HepG2 (cell line): ENCODE results near the gene DDX1. TPM values are rescaled to one million over a fixed set of nuclear protein-coding genes. Genes with fewer than 3 reads are reported as not detected.

ENCODE experiments used
- ATAC-seq: fragments of 200-7000 bp; cut with Tn5 transposase; 3 replicates; pipeline ENCODE4 v1.9.1; 2020; ENCODE audit warnings: mild to moderate bottlenecking, moderate library complexity
- BruUV-seq: library from RNA; stranded (reverse); fragments of 400-500 nt; replicated peaks from 2 replicates; lab custom pipeline; 2021; lab: Mats Ljungman, UMichigan
- CTCF ChIA-PET: fragments of 300-600 bp; formaldehyde crosslinking; extraction: SDS; loops from one replicate; lab custom pipeline; 2021; ENCODE audit warnings: low total read pairs, inconsistent platforms, low intra/inter-chr PET ratio; lab: Yijun Ruan, JAX
- POLR2A ChIA-PET: fragments of 350-600 bp; sonication (Branson Sonifier 250); formaldehyde crosslinking; loops from one replicate; lab custom pipeline; 2020; ENCODE audit warnings: antibody characterized with exemption, inconsistent platforms; lab: Yijun Ruan, JAX
- DNase-seq: peaks from one replicate; pipeline ENCODE4 v3.0.0-alpha.2; 2015; ENCODE audit warnings: low spot score
- FAIRE-seq: peaks from 3 replicates; lab custom pipeline; 2011; peaks lifted over from hg19 to GRCh38; lab: Jason Lieb, UNC
- H2AFZ ChIP-seq: one replicate; pipeline ENCODE4 v1.6.1; 2011; ENCODE audit warnings: low read length, inconsistent platforms
- H3K27ac ChIP-seq: fragments of 300-600 bp; 3 replicates; pipeline ENCODE4 v1.8.0; 2011; ENCODE audit warnings: mixed run types, mild to moderate bottlenecking, mixed read lengths, low read length, inconsistent platforms; ENCODE audit not compliant: insufficient read depth; ENCODE audit errors: extremely low read length
- H3K27me3 ChIP-seq, 2 experiments: fragments of 200-600 bp in 1 of 2; 2 replicates in 1 of 2; 3 replicates in 1 of 2; pipeline versions ENCODE4 v1.6.0 to v1.8.0; 2011; ENCODE audit warnings: low read length in 2 of 2, mild to moderate bottlenecking in 2 of 2, moderate library complexity in 2 of 2, inconsistent platforms in 1 of 2; ENCODE audit not compliant: insufficient read depth in 2 of 2, control insufficient read depth in 1 of 2
- H3K36me3 ChIP-seq, 2 experiments: fragments of 200-600 bp in 1 of 2; replicated peaks in 1 of 2; 2 replicates in 1 of 2; 3 replicates in 1 of 2; pipeline versions ENCODE4 v1.5.1 to v1.8.0; 2011; ENCODE audit warnings: low read length in 2 of 2, inconsistent platforms in 1 of 2; ENCODE audit not compliant: insufficient read depth in 2 of 2, control insufficient read depth in 1 of 2
- H3K4me1 ChIP-seq: 2 replicates; pipeline ENCODE4 v1.5.1; 2012; ENCODE audit warnings: low read length, inconsistent platforms; ENCODE audit not compliant: insufficient read depth
- H3K4me2 ChIP-seq: 2 replicates; pipeline ENCODE4 v1.6.0; 2011; ENCODE audit warnings: low read depth, low read length, inconsistent platforms
- H3K4me3 ChIP-seq, 3 experiments: fragments of 200-600 bp in 1 of 3; sonication (generic), shearing (Covaris generic) in 1 of 3; replicated peaks in 1 of 3; 2 replicates each; pipeline ENCODE4 v1.5.1; 2011 to 2016; ENCODE audit warnings: low read length in 3 of 3, inconsistent platforms in 2 of 3, low read depth in 2 of 3, mild to moderate bottlenecking in 2 of 3, control low read depth in 1 of 3, mixed read lengths in 1 of 3; ENCODE audit not compliant: insufficient read depth in 1 of 3
- H3K79me2 ChIP-seq: one replicate; pipeline ENCODE4 v1.6.1; 2011; ENCODE audit warnings: low read length, inconsistent platforms; ENCODE audit not compliant: insufficient read depth
- H3K9ac ChIP-seq: 2 replicates; pipeline ENCODE4 v1.6.0; 2011; ENCODE audit warnings: mild to moderate bottlenecking, low read depth, low read length, inconsistent platforms; ENCODE audit not compliant: insufficient read depth
- H3K9me3 ChIP-seq: 2 replicates; pipeline ENCODE4 v1.5.1; 2012; ENCODE audit warnings: mild to moderate bottlenecking, low read length
- H4K20me1 ChIP-seq: 2 replicates; pipeline ENCODE4 v1.6.0; 2011; ENCODE audit warnings: inconsistent platforms, mild to moderate bottlenecking, low read length, moderate library complexity; ENCODE audit not compliant: insufficient read depth
- EED ChIP-seq: sonication (generic); formaldehyde crosslinking; IDR thresholded peaks from 2 replicates; pipeline ENCODE4 v1.5.0; 2020; ENCODE audit warnings: mild to moderate bottlenecking, missing genetic modification reagents
- GATAD2A ChIP-seq: IDR thresholded peaks from 2 replicates; pipeline ENCODE4 v1.6.1; 2016
- JUNB ChIP-seq: sonication (generic); formaldehyde crosslinking; IDR thresholded peaks from 2 replicates; pipeline ENCODE4 v1.8.0; 2022; ENCODE audit warnings: missing genetic modification reagents, mild to moderate bottlenecking, borderline replicate concordance
- KAT7 ChIP-seq: IDR thresholded peaks from 2 replicates; pipeline ENCODE4 v1.6.1; 2018; ENCODE audit warnings: borderline replicate concordance, missing compliant biosample characterization
- KDM1A ChIP-seq: IDR thresholded peaks from 2 replicates; pipeline ENCODE4 v1.6.1; 2016; ENCODE audit warnings: missing compliant biosample characterization
- RARG ChIP-seq: sonication (generic); formaldehyde crosslinking; IDR thresholded peaks from 2 replicates; pipeline ENCODE4 v1.4.0; 2020; ENCODE audit warnings: low read depth, mild to moderate bottlenecking, missing genetic modification reagents
- TBX2 ChIP-seq: sonication (generic); formaldehyde crosslinking; IDR thresholded peaks from 2 replicates; pipeline ENCODE4 v1.5.0; 2020; ENCODE audit warnings: missing genetic modification reagents, mild to moderate bottlenecking, borderline replicate concordance
- ZNF629 ChIP-seq: sonication (generic); formaldehyde crosslinking; conservative IDR thresholded peaks from 2 replicates; pipeline ENCODE4 v1.5.0; 2020; ENCODE audit warnings: missing genetic modification reagents
- ZNF747 ChIP-seq: sonication (generic); formaldehyde crosslinking; IDR thresholded peaks from 2 replicates; pipeline ENCODE4 v1.8.1; 2023; ENCODE audit warnings: missing genetic modification reagents, mild to moderate bottlenecking, borderline replicate concordance
- ZZZ3 ChIP-seq: sonication (generic); formaldehyde crosslinking; IDR thresholded peaks from 2 replicates; pipeline ENCODE4 v1.4.0; 2020; ENCODE audit warnings: missing genetic modification reagents, mild to moderate bottlenecking, borderline replicate concordance
- WGBS: methylation state at CpG from one replicate; pipeline ENCODE4 v1.1.6; 2017; ENCODE audit warnings: low lambda C conversion rate; 5-methylcytosine and 5-hydroxymethylcytosine counted together
- in situ Hi-C: cut with HindIII; loops from 2 replicates; pipeline ENCODE4 v1.10.0; 2017; ENCODE audit warnings: low pct_unique_long_range_greater_than_20kb; ENCODE audit not compliant: extremely low pct_ligation_motif_present
- intact Hi-C: fragments of 100-400 bp; cut with micrococcal nuclease; formaldehyde crosslinking; loops from one replicate; pipeline ENCODE4 v1.10.0; 2022; ENCODE audit not compliant: unreplicated experiment
- polyA plus RNA-seq, 8 experiments: library from polyadenylated mRNA; depleted of rRNA in 3 of 8; stranded (reverse) in 7 of 8; unstranded in 1 of 8; fragments of >200 nt; fragmentation: Illumina TruSeq in 4 of 8; extraction: Trizol in 4 of 8; gene quantifications; 2 replicates each; pipeline versions ENCODE4 v1.2.1 to v1.2.3, GENCODE V29; 2011 to 2016; ENCODE audit warnings: low read depth in 4 of 8, missing spikeins in 1 of 8, mixed read lengths in 1 of 8; ENCODE audit not compliant: insufficient read depth in 1 of 8
- total RNA-seq, 5 experiments: library from RNA; depleted of rRNA; stranded (reverse); fragments of >200 nt; fragmentation: Illumina TruSeq; extraction: Trizol; gene quantifications; 2 replicates each; pipeline ENCODE4 v1.2.3, GENCODE V29; 2016; ENCODE audit warnings: low read depth in 1 of 5
- TF ChIP-seq, protein P1 (sequence below): sonication (generic); formaldehyde crosslinking; IDR thresholded peaks from 2 replicates; pipeline ENCODE4 v1.4.0; 2020; ENCODE audit warnings: missing genetic modification reagents, mild to moderate bottlenecking, borderline replicate concordance
- TF ChIP-seq, protein P2 (sequence below): sonication (generic); formaldehyde crosslinking; IDR thresholded peaks from 2 replicates; pipeline ENCODE4 v1.4.0; 2020; ENCODE audit warnings: missing genetic modification reagents

DDX1 gene
- total and polyA plus RNA-seq, 2 of the 13 experiments (the other 11 are each of a cell fraction or from before 2014, with no cell fraction given), result 81.6 to 130 TPM

DNA sequence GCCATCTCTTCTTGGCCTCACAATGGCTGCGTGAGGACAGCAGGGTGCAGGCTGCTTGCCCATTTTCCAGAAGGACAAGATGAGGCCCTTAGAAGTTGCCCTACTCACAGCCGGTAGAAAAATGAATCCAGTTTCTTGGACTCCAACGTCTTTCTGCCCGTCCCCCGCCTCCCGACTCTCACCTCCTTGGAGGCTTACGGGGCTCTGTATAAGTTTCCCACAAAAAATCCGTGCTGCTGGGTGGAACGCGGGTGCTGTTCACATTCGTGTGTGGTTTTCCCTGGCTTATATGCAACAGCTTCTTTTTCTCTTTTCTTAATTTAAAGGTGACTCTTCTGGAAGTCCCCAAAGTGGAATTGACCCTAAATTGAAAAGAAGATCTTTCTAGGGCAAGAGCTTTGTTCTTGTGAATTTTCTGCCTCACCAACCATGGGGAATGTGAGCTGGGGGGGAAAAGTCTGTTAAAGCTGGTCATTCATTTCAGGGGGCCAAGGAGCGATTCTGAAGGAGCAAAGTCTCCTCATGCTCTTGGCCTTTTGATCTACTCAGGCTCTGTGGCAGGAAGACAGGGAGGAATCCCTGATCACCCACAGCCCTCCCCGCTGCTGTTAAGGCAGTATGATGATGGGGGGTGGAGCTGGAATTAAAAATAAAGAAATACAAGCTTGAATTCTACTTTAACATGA lies 51.3 kb downstream of the DDX1 start:
- Histone ChIP-seq H3K9ac (no peak overlapping the region), H4K20me1 (no peaks in the 10 kb centered on the region), H3K27ac (no peak overlapping the region), H3K4me3 (no peak overlapping the region), H3K27me3 (no peaks in the 10 kb centered on the region), H3K4me1 (peaks cover 31% of the 10 kb centered on the region), H3K9me3 (peaks cover 14% of the 10 kb centered on the region), H3K79me2 (no peaks in the 10 kb centered on the region), H3K36me3 (no peaks in the 10 kb centered on the region; a peak in 1 of 5 replicates), H3K4me2 (no peak overlapping the region), H2AFZ (no peak overlapping the region)
- DNase-seq (no peak), ATAC-seq (no peak), FAIRE-seq (no peak)
- no peak for TF ChIP-seq GATAD2A (CRISPR knock-in tag)
- TF ChIP-seq JUNB (CRISPR knock-in tag), result no peak
- TF ChIP-seq, protein P1, sequence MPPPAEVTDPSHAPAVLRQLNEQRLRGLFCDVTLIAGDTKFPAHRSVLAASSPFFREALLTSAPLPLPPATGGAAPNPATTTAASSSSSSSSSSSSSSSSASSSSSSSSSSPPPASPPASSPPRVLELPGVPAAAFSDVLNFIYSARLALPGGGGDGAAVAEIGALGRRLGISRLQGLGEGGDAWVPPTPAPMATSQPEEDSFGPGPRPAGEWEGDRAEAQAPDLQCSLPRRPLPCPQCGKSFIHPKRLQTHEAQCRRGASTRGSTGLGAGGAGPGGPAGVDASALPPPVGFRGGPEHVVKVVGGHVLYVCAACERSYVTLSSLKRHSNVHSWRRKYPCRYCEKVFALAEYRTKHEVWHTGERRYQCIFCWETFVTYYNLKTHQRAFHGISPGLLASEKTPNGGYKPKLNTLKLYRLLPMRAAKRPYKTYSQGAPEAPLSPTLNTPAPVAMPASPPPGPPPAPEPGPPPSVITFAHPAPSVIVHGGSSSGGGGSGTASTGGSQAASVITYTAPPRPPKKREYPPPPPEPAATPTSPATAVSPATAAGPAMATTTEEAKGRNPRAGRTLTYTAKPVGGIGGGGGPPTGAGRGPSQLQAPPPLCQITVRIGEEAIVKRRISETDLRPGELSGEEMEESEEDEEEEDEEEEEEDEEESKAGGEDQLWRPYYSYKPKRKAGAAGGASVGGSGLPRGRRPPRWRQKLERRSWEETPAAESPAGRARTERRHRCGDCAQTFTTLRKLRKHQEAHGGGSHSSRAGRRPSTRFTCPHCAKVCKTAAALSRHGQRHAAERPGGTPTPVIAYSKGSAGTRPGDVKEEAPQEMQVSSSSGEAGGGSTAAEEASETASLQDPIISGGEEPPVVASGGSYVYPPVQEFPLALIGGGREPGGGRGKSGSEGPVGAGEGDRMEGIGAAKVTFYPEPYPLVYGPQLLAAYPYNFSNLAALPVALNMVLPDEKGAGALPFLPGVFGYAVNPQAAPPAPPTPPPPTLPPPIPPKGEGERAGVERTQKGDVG, result peak; percentile 7; the same call in 1 of the 2 replicates
- no peak for TF ChIP-seq ZZZ3 (CRISPR knock-in tag)
- no peak for TF ChIP-seq RARG (CRISPR knock-in tag)
- no peak for TF ChIP-seq TBX2 (CRISPR knock-in tag)
- 0 out of 2 replicates have a peak, but pooled peaks have one; percentile 41 for TF ChIP-seq ZNF747
- 0 out of 2 replicates have a peak, but pooled peaks have one; percentile 35 for TF ChIP-seq EED (CRISPR knock-in tag)
- 0 out of 2 replicates have a peak, but pooled peaks have one; percentile 11 for TF ChIP-seq KDM1A
- peak; percentile 92 for TF ChIP-seq ZNF629 (CRISPR knock-in tag)
- TF ChIP-seq, protein P2, sequence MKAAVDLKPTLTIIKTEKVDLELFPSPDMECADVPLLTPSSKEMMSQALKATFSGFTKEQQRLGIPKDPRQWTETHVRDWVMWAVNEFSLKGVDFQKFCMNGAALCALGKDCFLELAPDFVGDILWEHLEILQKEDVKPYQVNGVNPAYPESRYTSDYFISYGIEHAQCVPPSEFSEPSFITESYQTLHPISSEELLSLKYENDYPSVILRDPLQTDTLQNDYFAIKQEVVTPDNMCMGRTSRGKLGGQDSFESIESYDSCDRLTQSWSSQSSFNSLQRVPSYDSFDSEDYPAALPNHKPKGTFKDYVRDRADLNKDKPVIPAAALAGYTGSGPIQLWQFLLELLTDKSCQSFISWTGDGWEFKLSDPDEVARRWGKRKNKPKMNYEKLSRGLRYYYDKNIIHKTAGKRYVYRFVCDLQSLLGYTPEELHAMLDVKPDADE (CRISPR knock-in tag), result no peak
- no peak for TF ChIP-seq KAT7 (CRISPR knock-in tag)
- BruUV-seq, result no TSS peak
- 75% methylated on average over 13 of the region's 13 CpGs for WGBS
- ChIA-PET POLR2A (no interaction called here), CTCF (no interaction called here)
- in situ Hi-C loops (loop anchor here (25.0 kb wide), 1 partner anchor 94 kb away; no protein-coding TSS in a partner anchor), intact Hi-C loops (no loop called here)
